IMR-90 (cell line): ENCODE data around the gene ARHGEF38.

Experiments used
- FOS ChIP-seq: fragments of 150-350 bp; IDR thresholded peaks from 2 replicates; pipeline ENCODE4 v1.6.1; 2016; ENCODE audit warnings: low read depth, low read length
- MXI1 ChIP-seq: IDR thresholded peaks from 2 replicates; pipeline ENCODE4 v1.6.1; 2012; ENCODE audit warnings: low read depth, mild to moderate bottlenecking, low read length, moderate library complexity, borderline replicate concordance
- POLR2A ChIP-seq: IDR thresholded peaks from 2 replicates; pipeline ENCODE4 v1.6.1; 2012; ENCODE audit warnings: mild to moderate bottlenecking, low read depth, low read length
- RAD21 ChIP-seq: IDR thresholded peaks from 2 replicates; pipeline ENCODE4 v1.6.1; 2012; ENCODE audit warnings: low read length, improper control_type of control experiment
- RCOR1 ChIP-seq: IDR thresholded peaks from 2 replicates; pipeline ENCODE4 v1.6.1; 2012; ENCODE audit warnings: mild to moderate bottlenecking, low read length, improper control_type of control experiment; ENCODE audit not compliant: insufficient replicate concordance
- SMC3 ChIP-seq: fragments of 150-350 bp; IDR thresholded peaks from 2 replicates; pipeline ENCODE4 v1.6.1; 2016; ENCODE audit warnings: low read depth, mild to moderate bottlenecking, antibody characterized with exemption, low read length, moderate library complexity
- TF ChIP-seq, protein P1 (sequence below): conservative IDR thresholded peaks from 2 replicates; pipeline ENCODE4 v1.5.1; 2012; ENCODE audit warnings: mild to moderate bottlenecking, low read depth, low read length, improper control_type of control experiment
- TF ChIP-seq, protein P2 (sequence below): fragments of 150-350 bp; IDR thresholded peaks from 2 replicates; pipeline ENCODE4 v1.6.1; 2017; ENCODE audit warnings: mild to moderate bottlenecking, antibody characterized with exemption, low read length, low read depth
- TF ChIP-seq, protein P3 (sequence below): fragments of 150-350 bp; IDR thresholded peaks from 2 replicates; pipeline ENCODE4 v1.6.1; 2016; ENCODE audit warnings: low read depth, mild to moderate bottlenecking, low read length, moderate library complexity, borderline replicate concordance

GRCh38 chr4:105686571-105686970 is 134.2 kb downstream of the ARHGEF38 start:
- TF ChIP-seq, protein P1, sequence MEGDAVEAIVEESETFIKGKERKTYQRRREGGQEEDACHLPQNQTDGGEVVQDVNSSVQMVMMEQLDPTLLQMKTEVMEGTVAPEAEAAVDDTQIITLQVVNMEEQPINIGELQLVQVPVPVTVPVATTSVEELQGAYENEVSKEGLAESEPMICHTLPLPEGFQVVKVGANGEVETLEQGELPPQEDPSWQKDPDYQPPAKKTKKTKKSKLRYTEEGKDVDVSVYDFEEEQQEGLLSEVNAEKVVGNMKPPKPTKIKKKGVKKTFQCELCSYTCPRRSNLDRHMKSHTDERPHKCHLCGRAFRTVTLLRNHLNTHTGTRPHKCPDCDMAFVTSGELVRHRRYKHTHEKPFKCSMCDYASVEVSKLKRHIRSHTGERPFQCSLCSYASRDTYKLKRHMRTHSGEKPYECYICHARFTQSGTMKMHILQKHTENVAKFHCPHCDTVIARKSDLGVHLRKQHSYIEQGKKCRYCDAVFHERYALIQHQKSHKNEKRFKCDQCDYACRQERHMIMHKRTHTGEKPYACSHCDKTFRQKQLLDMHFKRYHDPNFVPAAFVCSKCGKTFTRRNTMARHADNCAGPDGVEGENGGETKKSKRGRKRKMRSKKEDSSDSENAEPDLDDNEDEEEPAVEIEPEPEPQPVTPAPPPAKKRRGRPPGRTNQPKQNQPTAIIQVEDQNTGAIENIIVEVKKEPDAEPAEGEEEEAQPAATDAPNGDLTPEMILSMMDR = no peak
- TF ChIP-seq MXI1 (no peak), RCOR1 (no peak), SMC3 (no peak), POLR2A (no peak), RAD21 (no peak), FOS (no peak)
- TF ChIP-seq, protein P2, sequence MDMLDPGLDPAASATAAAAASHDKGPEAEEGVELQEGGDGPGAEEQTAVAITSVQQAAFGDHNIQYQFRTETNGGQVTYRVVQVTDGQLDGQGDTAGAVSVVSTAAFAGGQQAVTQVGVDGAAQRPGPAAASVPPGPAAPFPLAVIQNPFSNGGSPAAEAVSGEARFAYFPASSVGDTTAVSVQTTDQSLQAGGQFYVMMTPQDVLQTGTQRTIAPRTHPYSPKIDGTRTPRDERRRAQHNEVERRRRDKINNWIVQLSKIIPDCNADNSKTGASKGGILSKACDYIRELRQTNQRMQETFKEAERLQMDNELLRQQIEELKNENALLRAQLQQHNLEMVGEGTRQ = no peak
- TF ChIP-seq, protein P3, sequence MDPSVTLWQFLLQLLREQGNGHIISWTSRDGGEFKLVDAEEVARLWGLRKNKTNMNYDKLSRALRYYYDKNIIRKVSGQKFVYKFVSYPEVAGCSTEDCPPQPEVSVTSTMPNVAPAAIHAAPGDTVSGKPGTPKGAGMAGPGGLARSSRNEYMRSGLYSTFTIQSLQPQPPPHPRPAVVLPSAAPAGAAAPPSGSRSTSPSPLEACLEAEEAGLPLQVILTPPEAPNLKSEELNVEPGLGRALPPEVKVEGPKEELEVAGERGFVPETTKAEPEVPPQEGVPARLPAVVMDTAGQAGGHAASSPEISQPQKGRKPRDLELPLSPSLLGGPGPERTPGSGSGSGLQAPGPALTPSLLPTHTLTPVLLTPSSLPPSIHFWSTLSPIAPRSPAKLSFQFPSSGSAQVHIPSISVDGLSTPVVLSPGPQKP = no peak
